Common myeloid progenitor, CD34-positive (primary cell): ENCODE data around the gene NRAS.

Experiments used
- CTCF ChIA-PET: fragments of 350-600 bp; sonication (Branson Sonifier 250); formaldehyde crosslinking; loops from one replicate; lab custom pipeline; 2021; ENCODE audit warnings: antibody characterized with exemption; lab: Charles Lee
- POLR2A ChIA-PET: fragments of 350-600 bp; sonication (Branson Sonifier 250); formaldehyde crosslinking; loops from one replicate; lab custom pipeline; 2021; ENCODE audit warnings: antibody characterized with exemption; lab: Charles Lee
- DNase-seq, 3 donors: peaks; one replicate each; pipeline versions ENCODE4 v3.0.0 to v3.0.0-alpha.2; 2013
- H3K27ac ChIP-seq, 2 experiments: 1 replicate in 1 of 2; 2 replicates in 1 of 2; pipeline ENCODE4 v1.7.0; 2013; ENCODE audit warnings: inconsistent platforms in 2 of 2, low read length in 2 of 2, mild to moderate bottlenecking in 2 of 2, low read depth in 1 of 2, moderate library complexity in 1 of 2; ENCODE audit not compliant: severe bottlenecking in 2 of 2, insufficient read depth in 1 of 2, poor library complexity in 1 of 2
- H3K27me3 ChIP-seq, 5 experiments: replicated peaks in 2 of 5; 1 replicate in 3 of 5; 2 replicates in 2 of 5; pipeline versions ENCODE4 v1.6.1 to v1.7.0; 2013; ENCODE audit warnings: low read length in 4 of 5, mild to moderate bottlenecking in 2 of 5, moderate library complexity in 2 of 5, inconsistent platforms in 1 of 5; ENCODE audit not compliant: insufficient read depth in 5 of 5, control insufficient read depth in 4 of 5
- H3K36me3 ChIP-seq, 4 experiments: 1 replicate in 2 of 4; 2 replicates in 2 of 4; pipeline versions ENCODE4 v1.6.1 to v1.7.0; 2013; ENCODE audit warnings: low read length in 3 of 4, control low read depth in 1 of 4, mild to moderate bottlenecking in 1 of 4; ENCODE audit not compliant: control insufficient read depth in 4 of 4, insufficient read depth in 4 of 4
- H3K4me1 ChIP-seq, 4 experiments: 1 replicate in 3 of 4; 2 replicates in 1 of 4; pipeline versions ENCODE4 v1.6.1 to v1.7.1; 2013; ENCODE audit warnings: low read length in 3 of 4, mild to moderate bottlenecking in 3 of 4, control low read depth in 1 of 4, inconsistent platforms in 1 of 4, moderate library complexity in 1 of 4; ENCODE audit not compliant: control insufficient read depth in 4 of 4, insufficient read depth in 4 of 4; ENCODE audit errors: control extremely low read depth in 1 of 4
- H3K4me3 ChIP-seq, 7 experiments: 1 replicate in 4 of 7; 2 replicates in 3 of 7; pipeline versions ENCODE4 v1.5.1 to v1.7.0; 2013; ENCODE audit warnings: mild to moderate bottlenecking in 7 of 7, low read length in 6 of 7, moderate library complexity in 6 of 7, inconsistent platforms in 2 of 7, low read depth in 2 of 7, control low read depth in 1 of 7; ENCODE audit not compliant: insufficient read depth in 4 of 7, control insufficient read depth in 1 of 7; ENCODE audit errors: extremely low read depth in 1 of 7
- H3K9me3 ChIP-seq, 5 experiments: 1 replicate in 4 of 5; 2 replicates in 1 of 5; pipeline versions ENCODE4 v1.6.1 to v1.7.1; 2013; ENCODE audit warnings: low read length in 4 of 5, mild to moderate bottlenecking in 2 of 5, inconsistent platforms in 1 of 5, low read depth in 1 of 5, moderate library complexity in 1 of 5; ENCODE audit not compliant: control insufficient read depth in 4 of 5, insufficient read depth in 2 of 5; ENCODE audit errors: control extremely low read depth in 1 of 5
- WGBS: methylation state at CpG from one replicate; pipeline ENCODE4 v1.1.5; 2013; ENCODE audit not compliant: insufficient coverage; 5-methylcytosine and 5-hydroxymethylcytosine counted together

The NRAS gene

DNA sequence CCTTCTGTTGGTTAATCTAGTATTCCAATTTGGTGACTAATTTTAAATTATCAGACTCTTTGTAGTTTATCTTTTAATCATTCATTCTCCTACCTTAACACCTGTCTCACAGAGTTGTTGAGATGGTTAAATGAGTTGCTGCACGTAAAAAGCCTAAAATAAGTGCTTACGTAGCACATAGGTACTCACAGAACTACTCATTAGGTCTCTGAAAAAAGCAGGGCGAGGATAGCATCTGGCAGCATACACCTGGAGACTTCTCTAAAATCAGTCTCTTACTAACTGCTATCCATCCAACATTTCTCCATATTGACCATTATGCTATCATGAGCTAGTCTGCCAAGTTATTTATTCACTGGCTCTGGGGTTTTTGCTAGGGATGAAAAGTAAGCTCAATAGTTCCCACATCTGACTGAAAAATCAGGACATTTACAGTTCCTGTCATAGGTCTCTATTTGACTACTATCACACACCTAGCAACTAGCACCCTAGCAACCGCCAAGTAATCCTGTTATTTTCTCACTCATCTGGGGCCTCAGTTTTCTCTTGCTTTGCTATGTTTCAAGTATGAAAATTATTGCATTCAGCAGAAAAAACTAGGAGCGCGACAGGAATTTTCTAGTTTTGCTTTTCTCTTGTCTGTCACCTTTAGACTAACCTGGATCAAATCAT lies 30.0 kb upstream of the NRAS start:
- peaks cover 0 to 6% (median 0%) of the 10 kb centered on the region in 4 experiments for H3K4me1 ChIP-seq
- no peak overlapping the region for H3K27ac ChIP-seq
- no peaks in the 10 kb centered on the region for H3K9me3 ChIP-seq
- ChIA-PET POLR2A (interaction anchor here (0.6 to 1.1 kb wide), 3 partner anchors 8 to 357 kb away, joined by 3 read pairs; no protein-coding TSS in a partner anchor), CTCF (interaction anchor here (1.2 kb wide), 1 partner anchor 9 kb away, joined by 5 read pairs; no protein-coding TSS in a partner anchor)
- WGBS, result 75% methylated on average over 5 of the region's 6 CpGs
- peaks cover 32 to 75% (median 47%) of the 10 kb centered on the region in 4 experiments for H3K36me3 ChIP-seq
- H3K27me3 ChIP-seq, result no peaks in the 10 kb centered on the region
- H3K4me3 ChIP-seq, result no peak overlapping the region
- DNase-seq, result no peak

DNA sequence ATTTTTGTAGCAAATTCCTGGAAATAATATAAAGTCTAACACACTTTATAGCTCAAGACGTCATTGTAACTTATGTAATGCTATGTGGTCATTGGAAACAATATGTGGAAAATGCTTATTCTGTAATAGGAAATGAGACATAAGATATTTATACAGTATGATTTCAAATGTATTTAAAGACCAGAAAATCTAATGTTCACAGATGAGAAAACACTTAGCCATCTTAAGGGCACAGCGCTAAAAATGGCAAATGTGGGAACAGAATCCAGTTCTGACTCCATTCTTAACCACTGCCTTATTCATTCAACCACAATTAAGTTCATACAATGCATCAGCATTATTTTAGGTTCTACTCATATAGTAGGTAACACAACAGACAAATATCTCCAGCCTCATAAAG lies 28.7 kb upstream of the NRAS start:
- peaks cover 28 to 69% (median 45%) of the 10 kb centered on the region in 4 experiments for H3K36me3 ChIP-seq
- WGBS, result 100% methylated on average over 1 of the region's 2 CpGs
- no peak overlapping the region for H3K4me3 ChIP-seq
- no peaks in the 10 kb centered on the region for H3K27me3 ChIP-seq
- ChIA-PET POLR2A (interaction anchor here (0.6 kb wide), 1 partner anchor 9 kb away, joined by 3 read pairs; no protein-coding TSS in a partner anchor), CTCF (interaction anchor here (0.9 to 1.3 kb wide), 3 partner anchors 11 to 23 kb away, joined by 3 to 5 read pairs (median 4); no protein-coding TSS in a partner anchor)
- H3K4me1 ChIP-seq, result peaks cover 0 to 1% (median 0%) of the 10 kb centered on the region in 4 experiments
- no peak for DNase-seq
- no peak overlapping the region for H3K27ac ChIP-seq
- H3K9me3 ChIP-seq, result no peaks in the 10 kb centered on the region

GRCh38 chr1:114741963-114742746 lies 25.6 kb upstream of the NRAS start:
- Histone ChIP-seq H3K36me3 (peaks cover 25 to 62% (median 42%) of the 10 kb centered on the region in 4 experiments), H3K27ac (no peak overlapping the region), H3K4me3 (no peak overlapping the region), H3K4me1 (no peaks in the 10 kb centered on the region), H3K9me3 (no peaks in the 10 kb centered on the region), H3K27me3 (no peaks in the 10 kb centered on the region)
- 100% methylated on average over 1 of the region's 11 CpGs for WGBS
- ChIA-PET CTCF (interaction anchor here (0.9 to 1.6 kb wide), 2 partner anchors 9 to 11 kb away, joined by 4 to 5 read pairs; no protein-coding TSS in a partner anchor), POLR2A (interaction anchor here (0.7 kb wide), 1 partner anchor 10 kb away, joined by 5 read pairs; no protein-coding TSS in a partner anchor)
- DNase-seq, result no peak

DNA sequence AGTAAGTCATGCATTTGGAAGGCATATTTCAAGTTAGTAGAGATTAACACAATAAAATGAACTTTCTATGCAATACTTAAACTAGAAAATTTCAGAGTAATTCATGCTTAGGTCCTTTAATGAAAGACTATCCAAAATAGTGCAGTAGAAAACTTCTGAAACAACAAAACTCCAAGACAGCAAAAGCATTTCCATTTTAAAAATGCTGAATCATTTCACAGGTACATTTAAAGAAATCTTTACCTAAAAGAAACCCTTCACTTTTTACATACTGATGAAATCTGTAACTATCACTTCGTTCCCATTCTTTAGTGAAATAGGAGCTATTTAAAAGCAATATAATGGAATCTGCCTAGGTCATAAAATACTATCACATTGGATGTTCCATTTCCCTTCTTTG lies 23.8 kb upstream of the NRAS start:
- WGBS, result no CpG with 5 or more reads among the region's 1 CpG
- ChIA-PET POLR2A (no interaction called here), CTCF (interaction anchor here (1.2 to 2.2 kb wide), 2 partner anchors 8 to 38 kb away, joined by 3 to 10 read pairs; no protein-coding TSS in a partner anchor)
- Histone ChIP-seq H3K36me3 (peaks cover 28 to 63% (median 48%) of the 10 kb centered on the region in 4 experiments), H3K4me1 (no peaks in the 10 kb centered on the region), H3K27ac (no peak overlapping the region), H3K4me3 (no peak overlapping the region), H3K9me3 (no peaks in the 10 kb centered on the region), H3K27me3 (no peaks in the 10 kb centered on the region)
- no peak for DNase-seq

- CTCF ChIA-PET, result interaction anchor here (1.1 kb wide), 1 partner anchor 9 kb away, joined by 5 read pairs; no protein-coding TSS in a partner anchor
- Histone ChIP-seq H3K36me3 (peaks cover 38 to 75% (median 58%) of the 10 kb centered on the region in 4 experiments), H3K27ac (no peak overlapping the region), H3K4me3 (no peak overlapping the region), H3K27me3 (no peaks in the 10 kb centered on the region), H3K9me3 (no peaks in the 10 kb centered on the region), H3K4me1 (no peaks in the 10 kb centered on the region)
- no peak for DNase-seq
- WGBS, result 100% methylated on average over 4 of the region's 6 CpGs
- POLR2A ChIA-PET, result interaction anchor here (0.5 to 1.2 kb wide), 2 partner anchors 10 to 147 kb away, joined by 3 read pairs; no protein-coding TSS in a partner anchor
Measured at GRCh38 chr1:114737314-114737849, 20.8 kb upstream of the NRAS start.

- no peak for DNase-seq
- H3K27me3 ChIP-seq, result no peaks in the 10 kb centered on the region
- no peaks in the 10 kb centered on the region for H3K4me1 ChIP-seq
- POLR2A ChIA-PET, result no interaction called here
- no peak overlapping the region for H3K27ac ChIP-seq
- CTCF ChIA-PET, result no interaction called here
- no peak overlapping the region for H3K4me3 ChIP-seq
- H3K36me3 ChIP-seq, result peaks cover 43 to 87% (median 70%) of the 10 kb centered on the region in 4 experiments
- no peaks in the 10 kb centered on the region for H3K9me3 ChIP-seq
- WGBS, result 100% methylated on average over 1 of the region's 1 CpG
Measured at GRCh38 chr1:114735479-114735878, 18.9 kb upstream of the NRAS start.
